Stimulated activated CD4-positive, alpha-beta T cell treated with anti-CD3 and anti-CD28 coated beads, Interleukin-15, amount 100 ng/mL, for 48 hours (primary cell): ENCODE measurements around the gene MYOF.

Source experiments
- DNase-seq, 2 donors: peaks; one replicate each; pipeline ENCODE4 v3.0.0-alpha.2; 2020; ENCODE audit warnings: low read depth in 2 of 2

MYOF gene

GRCh38 chr10:93261089-93261488, 221.0 kb downstream of the MYOF start:
- DNase-seq: no peak

- DNase-seq: no peak
These were observed 223.0 kb downstream of the MYOF start for GRCh38 chr10:93259126-93259525.
